Neutrophil (primary cell): ENCODE results near the gene MEI4.

Experiments
- H3K27ac ChIP-seq: fragments of 200-600 bp; sonication (generic); 2 replicates; pipeline ENCODE4 v1.5.1; 2016; ENCODE audit warnings: mild to moderate bottlenecking, moderate library complexity
- H3K27me3 ChIP-seq: fragments of 200-600 bp; sonication (generic); 2 replicates; pipeline ENCODE4 v1.6.0; 2016; ENCODE audit warnings: mild to moderate bottlenecking
- H3K36me3 ChIP-seq: fragments of 200-600 bp; sonication (generic); 2 replicates; pipeline ENCODE4 v1.5.1; 2017
- H3K4me1 ChIP-seq, 2 experiments: fragments of 200-600 bp in 1 of 2; sonication (generic) in 1 of 2; 1 replicate in 1 of 2; 2 replicates in 1 of 2; pipeline versions ENCODE4 v1.5.1 to v1.6.1; 2013 to 2016; ENCODE audit warnings: low read depth in 1 of 2, low read length in 1 of 2, mild to moderate bottlenecking in 1 of 2, moderate library complexity in 1 of 2; ENCODE audit not compliant: control insufficient read depth in 1 of 2, insufficient read depth in 1 of 2
- H3K4me3 ChIP-seq, 2 experiments: fragments of 200-600 bp in 1 of 2; sonication (generic) in 1 of 2; 1 replicate in 1 of 2; 2 replicates in 1 of 2; pipeline ENCODE4 v1.5.1; 2013 to 2016; ENCODE audit warnings: low read depth in 1 of 2, low read length in 1 of 2, mild to moderate bottlenecking in 1 of 2, moderate library complexity in 1 of 2
- H3K9me3 ChIP-seq: fragments of 200-600 bp; sonication (generic); 2 replicates; pipeline ENCODE4 v1.5.1; 2016
- TF ChIP-seq, protein P1 (sequence below): fragments of 200-600 bp; sonication (generic); IDR thresholded peaks from 2 replicates; pipeline ENCODE4 v1.5.1; 2016; ENCODE audit warnings: antibody characterized with exemption

Gene MEI4

DNA sequence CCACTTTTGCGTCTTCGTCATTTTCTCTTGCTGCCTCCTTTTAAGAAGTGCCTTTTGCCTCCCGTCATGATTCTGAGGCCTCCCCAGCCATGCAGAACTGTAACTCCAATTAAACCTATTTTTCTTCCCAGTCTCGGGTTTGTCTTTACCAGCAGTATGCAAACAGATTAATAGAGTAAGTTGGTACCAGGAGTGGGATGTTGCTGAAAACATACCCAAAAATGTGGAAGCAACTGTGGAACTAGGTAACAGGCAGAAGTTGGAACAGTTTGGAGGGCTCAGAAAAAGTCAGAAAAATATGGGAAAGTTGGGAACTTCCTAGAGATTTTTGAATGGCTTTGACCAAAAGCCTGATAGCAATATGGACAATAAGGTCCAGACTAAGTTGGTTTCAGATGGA, 309.2 kb downstream of the MEI4 start:
- TF ChIP-seq, protein P1, sequence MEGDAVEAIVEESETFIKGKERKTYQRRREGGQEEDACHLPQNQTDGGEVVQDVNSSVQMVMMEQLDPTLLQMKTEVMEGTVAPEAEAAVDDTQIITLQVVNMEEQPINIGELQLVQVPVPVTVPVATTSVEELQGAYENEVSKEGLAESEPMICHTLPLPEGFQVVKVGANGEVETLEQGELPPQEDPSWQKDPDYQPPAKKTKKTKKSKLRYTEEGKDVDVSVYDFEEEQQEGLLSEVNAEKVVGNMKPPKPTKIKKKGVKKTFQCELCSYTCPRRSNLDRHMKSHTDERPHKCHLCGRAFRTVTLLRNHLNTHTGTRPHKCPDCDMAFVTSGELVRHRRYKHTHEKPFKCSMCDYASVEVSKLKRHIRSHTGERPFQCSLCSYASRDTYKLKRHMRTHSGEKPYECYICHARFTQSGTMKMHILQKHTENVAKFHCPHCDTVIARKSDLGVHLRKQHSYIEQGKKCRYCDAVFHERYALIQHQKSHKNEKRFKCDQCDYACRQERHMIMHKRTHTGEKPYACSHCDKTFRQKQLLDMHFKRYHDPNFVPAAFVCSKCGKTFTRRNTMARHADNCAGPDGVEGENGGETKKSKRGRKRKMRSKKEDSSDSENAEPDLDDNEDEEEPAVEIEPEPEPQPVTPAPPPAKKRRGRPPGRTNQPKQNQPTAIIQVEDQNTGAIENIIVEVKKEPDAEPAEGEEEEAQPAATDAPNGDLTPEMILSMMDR = no peak
- Histone ChIP-seq H3K36me3 (no peaks in the 10 kb centered on the region), H3K4me3 (no peak overlapping the region), H3K9me3 (no peaks in the 10 kb centered on the region), H3K4me1 (no peaks in the 10 kb centered on the region), H3K27me3 (no peaks in the 10 kb centered on the region), H3K27ac (no peak overlapping the region)

DNA sequence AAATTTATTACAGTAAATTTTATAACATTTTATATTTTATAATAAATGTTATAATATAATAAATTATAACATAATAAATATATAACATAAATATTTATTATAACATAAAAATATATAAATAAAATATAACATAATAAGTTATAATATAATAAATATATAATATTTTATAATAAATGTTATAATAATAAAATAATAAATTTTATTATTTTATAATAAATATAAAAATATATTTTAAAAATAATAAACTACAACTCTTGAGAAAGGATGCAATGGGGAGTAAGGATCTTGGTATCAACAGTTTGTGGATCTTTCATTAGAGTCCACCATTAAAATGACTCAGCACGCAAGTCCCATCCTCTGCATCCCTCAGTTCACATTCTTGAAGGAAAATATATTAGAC, 312.6 kb downstream of the MEI4 start:
- TF ChIP-seq, protein P1 = no peak
- no peak overlapping the region for H3K27ac ChIP-seq

DNA sequence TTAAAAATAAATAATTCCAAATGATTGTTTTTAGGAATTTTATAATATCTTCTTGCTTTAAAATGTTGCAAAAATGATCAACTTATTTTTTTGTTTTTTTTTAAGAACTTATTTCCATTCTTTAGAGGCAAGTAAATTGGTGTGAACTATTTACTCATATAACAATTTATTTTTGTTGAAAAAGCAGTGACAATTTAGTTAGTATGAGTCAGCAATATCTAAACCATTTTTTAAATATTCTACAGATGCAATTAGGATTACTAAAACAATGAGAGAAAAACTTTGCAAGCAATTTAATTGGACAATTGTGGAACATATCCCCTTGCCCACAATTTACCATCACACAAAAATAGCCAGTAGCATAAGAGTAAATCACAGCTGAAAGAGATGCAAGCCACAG, 319.5 kb downstream of the MEI4 start:
- Histone ChIP-seq H3K36me3 (no peaks in the 10 kb centered on the region), H3K27me3 (no peaks in the 10 kb centered on the region), H3K9me3 (peaks cover 5% of the 10 kb centered on the region), H3K27ac (no peak overlapping the region), H3K4me1 (no peaks in the 10 kb centered on the region), H3K4me3 (no peak overlapping the region)
- TF ChIP-seq, protein P1 = no peak

More for the DNA sequence above, 312.6 kb downstream of the MEI4 start:
- Histone ChIP-seq H3K4me3 (no peak overlapping the region), H3K27me3 (no peaks in the 10 kb centered on the region), H3K4me1 (no peaks in the 10 kb centered on the region), H3K36me3 (no peaks in the 10 kb centered on the region), H3K9me3 (no peaks in the 10 kb centered on the region)
